ENCODE data around the gene FOXN4.

The FOXN4 gene

GRCh38 chr12:109281452-109281851, 27.6 kb downstream of the FOXN4 start:
- TF ChIP-seq CTCF (IDR thresholded peaks at IDR 0.05; ENCODE audit: insufficient read depth, low read length, missing control alignments) = no peak
- CTCF ChIA-PET = no interaction called here
- no peak overlapping the region for H3K4me3 ChIP-seq (ENCODE audit: low read depth, low read length)
- POLR2A ChIA-PET = no interaction called here
- DNase-seq (ENCODE audit: low read depth, low spot score) = no peak

- H3K4me3 ChIP-seq (ENCODE audit: low read depth, low read length) = no peak overlapping the region
- POLR2A ChIA-PET = no interaction called here
- no peak for DNase-seq (ENCODE audit: low read depth, low spot score)
- TF ChIP-seq CTCF (IDR thresholded peaks at IDR 0.05; ENCODE audit: insufficient read depth, low read length, missing control alignments) = no peak
- CTCF ChIA-PET = no interaction called here
These were observed 29.6 kb downstream of the FOXN4 start for GRCh38 chr12:109279525-109279924.

GRCh38 chr12:109278912-109279311, 30.2 kb downstream of the FOXN4 start:
- CTCF ChIA-PET = no interaction called here
- no peak for DNase-seq (ENCODE audit: low read depth, low spot score)
- no peak overlapping the region for H3K4me3 ChIP-seq (ENCODE audit: low read depth, low read length)
- POLR2A ChIA-PET = no interaction called here
- TF ChIP-seq CTCF (IDR thresholded peaks at IDR 0.05; ENCODE audit: insufficient read depth, low read length, missing control alignments) = no peak

GRCh38 chr12:109277899-109278762, 31.0 kb downstream of the FOXN4 start:
- POLR2A ChIA-PET = no interaction called here
- no peak for DNase-seq (ENCODE audit: low read depth, low spot score)
- TF ChIP-seq CTCF (IDR thresholded peaks at IDR 0.05; ENCODE audit: insufficient read depth, low read length, missing control alignments) = no peak
- no peak overlapping the region for H3K4me3 ChIP-seq (ENCODE audit: low read depth, low read length)
- CTCF ChIA-PET = interaction anchor here (0.7 kb wide), 1 partner anchor 107 kb away, joined by 3 read pairs; no protein-coding TSS in a partner anchor

GRCh38 chr12:109277255-109277898, 31.7 kb downstream of the FOXN4 start:
- CTCF ChIA-PET = no interaction called here
- POLR2A ChIA-PET = no interaction called here
- no peak overlapping the region for H3K4me3 ChIP-seq (ENCODE audit: low read depth, low read length)
- DNase-seq (ENCODE audit: low read depth, low spot score) = no peak
- no peak for TF ChIP-seq CTCF (IDR thresholded peaks at IDR 0.05; ENCODE audit: insufficient read depth, low read length, missing control alignments)

- CTCF ChIA-PET = interaction anchor here (1.4 kb wide), 1 partner anchor 12 kb away, joined by 6 read pairs; no protein-coding TSS in a partner anchor
- TF ChIP-seq CTCF (IDR thresholded peaks at IDR 0.05; ENCODE audit: insufficient read depth, low read length, missing control alignments) = no peak
- DNase-seq (ENCODE audit: low read depth, low spot score) = no peak
- POLR2A ChIA-PET = no interaction called here
- H3K4me3 ChIP-seq (ENCODE audit: low read depth, low read length) = no peak overlapping the region
These were observed 32.9 kb downstream of the FOXN4 start for GRCh38 chr12:109276160-109276559.

Data from AG04449 (cell line).